Testis (tissue), 3 donors: ENCODE measurements around the gene ACOX3. TPM values are rescaled to one million over a fixed set of nuclear protein-coding genes. Genes with fewer than 3 reads are reported as not detected.
A peak's percentile ranks its signal among the peaks of the same experiment; 100 is the strongest.

ENCODE experiments used
- DNase-seq: peaks from one replicate; pipeline ENCODE4 v3.0.0-alpha.2; 2019
- H3K27ac ChIP-seq, 2 donors: fragments of 200-600 bp; sonication (generic); one replicate each; pipeline ENCODE4 v1.5.1; 2019
- H3K27me3 ChIP-seq: fragments of 200-600 bp; sonication (generic); one replicate; pipeline ENCODE4 v1.5.1; 2019
- H3K36me3 ChIP-seq: fragments of 200-600 bp; sonication (generic); one replicate; pipeline ENCODE4 v1.5.1; 2017; ENCODE audit warnings: low read depth; ENCODE audit errors: missing control alignments
- H3K4me1 ChIP-seq: fragments of 200-600 bp; sonication (generic); one replicate; pipeline ENCODE4 v1.5.1; 2019
- H3K4me3 ChIP-seq, 2 donors: fragments of 200-600 bp; sonication (generic); one replicate each; pipeline ENCODE4 v1.5.1; 2017 to 2019
- H3K9me3 ChIP-seq: fragments of 200-600 bp; sonication (generic); one replicate; pipeline ENCODE4 v1.5.1; 2017
- POLR2A ChIP-seq: fragments of 450-650 bp; IDR thresholded peaks from one replicate; pipeline ENCODE4 v1.6.1; 2017; ENCODE audit warnings: antibody characterized with exemption, mild to moderate bottlenecking, moderate library complexity
- WGBS, 2 donors: methylation state at CpG; one replicate each; pipeline ENCODE4 v1.1.5; 2018; 5-methylcytosine and 5-hydroxymethylcytosine counted together
- intact Hi-C: fragments of 100-400 bp; cut with DNase I; formaldehyde crosslinking; loops from one replicate; pipeline ENCODE4 v1.15.1; 2023; ENCODE audit warnings: low total_unique reads
- polyA plus RNA-seq: library from polyadenylated mRNA; stranded (reverse); fragments of 350-450 nt; fragmentation: Illumina TruSeq; extraction: RNeasy Lipid Tissue Mini Kit (QIAGEN cat#74804); gene quantifications from one replicate; pipeline ENCODE4 v1.2.3, GENCODE V29; 2014; ENCODE audit warnings: low read depth, low replicate concordance; ENCODE audit not compliant: insufficient read depth
- total RNA-seq, 2 donors: library from RNA; depleted of rRNA; stranded (reverse); fragments of >200 nt; gene quantifications; one replicate each; pipeline ENCODE4 v1.2.3, GENCODE V29; 2016
- TF ChIP-seq, protein P1 (sequence below), 3 experiments: fragments of 450-650 bp in 2 of 3; fragments of 200-600 bp in 1 of 3; sonication (generic) in 1 of 3; IDR thresholded peaks; one replicate each; pipeline ENCODE4 v1.5.1; 2016 to 2019; ENCODE audit warnings: antibody characterized with exemption in 3 of 3, mild to moderate bottlenecking in 2 of 3, moderate library complexity in 1 of 3

ACOX3 gene
- total and polyA plus RNA-seq, 3 donors from 2014 or later, result 8.6 to 35.9 (median 29.8) TPM

DNA sequence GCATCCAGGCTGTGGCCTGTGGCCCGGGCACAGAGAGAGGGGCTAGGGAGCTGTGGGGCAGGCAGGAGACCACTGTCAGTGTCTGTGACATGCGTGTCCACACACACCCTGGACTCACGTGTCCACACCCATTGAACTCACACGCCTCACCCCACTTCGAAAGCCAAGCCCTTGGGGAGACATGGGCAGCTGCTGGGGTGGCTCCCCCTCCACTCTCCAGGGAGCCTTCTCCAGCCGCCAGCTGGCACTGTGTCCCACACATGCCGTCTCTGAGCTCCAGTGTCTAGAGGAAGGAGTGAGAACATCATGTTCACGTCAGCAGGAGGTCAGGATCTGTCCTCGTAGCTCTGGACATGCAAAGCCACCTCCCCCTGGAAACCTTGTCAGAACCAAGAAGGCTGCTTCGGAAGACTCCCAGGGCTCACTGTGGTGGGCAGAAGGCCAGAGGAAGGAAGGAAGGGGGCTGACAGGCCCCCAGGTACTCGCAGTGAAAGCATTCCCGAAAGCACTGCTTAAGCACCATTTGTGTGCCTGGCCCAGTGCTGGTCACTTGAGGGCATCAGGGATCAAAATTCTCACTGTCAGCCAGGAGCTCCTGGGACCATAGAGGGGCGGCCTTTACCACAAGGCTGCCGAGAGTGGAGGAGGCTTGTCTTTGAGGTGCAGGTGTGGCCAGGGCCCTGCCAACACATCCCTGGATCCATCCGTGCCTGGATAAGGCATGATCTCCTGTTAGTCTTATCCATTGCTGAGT lies 109.5 kb downstream of the ACOX3 start:
- H3K9me3 ChIP-seq, result no peaks in the 10 kb centered on the region
- H3K27me3 ChIP-seq, result no peaks in the 10 kb centered on the region
- intact Hi-C loops, result no loop called here
- H3K4me3 ChIP-seq, result no peak overlapping the region
- peak overlapping the region; percentile 15 to 50 for H3K27ac ChIP-seq
- H3K4me1 ChIP-seq, result peaks cover 13% of the 10 kb centered on the region
- peak; percentile 81 for DNase-seq
- TF ChIP-seq POLR2A, result no peak
- TF ChIP-seq, protein P1, sequence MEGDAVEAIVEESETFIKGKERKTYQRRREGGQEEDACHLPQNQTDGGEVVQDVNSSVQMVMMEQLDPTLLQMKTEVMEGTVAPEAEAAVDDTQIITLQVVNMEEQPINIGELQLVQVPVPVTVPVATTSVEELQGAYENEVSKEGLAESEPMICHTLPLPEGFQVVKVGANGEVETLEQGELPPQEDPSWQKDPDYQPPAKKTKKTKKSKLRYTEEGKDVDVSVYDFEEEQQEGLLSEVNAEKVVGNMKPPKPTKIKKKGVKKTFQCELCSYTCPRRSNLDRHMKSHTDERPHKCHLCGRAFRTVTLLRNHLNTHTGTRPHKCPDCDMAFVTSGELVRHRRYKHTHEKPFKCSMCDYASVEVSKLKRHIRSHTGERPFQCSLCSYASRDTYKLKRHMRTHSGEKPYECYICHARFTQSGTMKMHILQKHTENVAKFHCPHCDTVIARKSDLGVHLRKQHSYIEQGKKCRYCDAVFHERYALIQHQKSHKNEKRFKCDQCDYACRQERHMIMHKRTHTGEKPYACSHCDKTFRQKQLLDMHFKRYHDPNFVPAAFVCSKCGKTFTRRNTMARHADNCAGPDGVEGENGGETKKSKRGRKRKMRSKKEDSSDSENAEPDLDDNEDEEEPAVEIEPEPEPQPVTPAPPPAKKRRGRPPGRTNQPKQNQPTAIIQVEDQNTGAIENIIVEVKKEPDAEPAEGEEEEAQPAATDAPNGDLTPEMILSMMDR (IDR thresholded peaks at IDR 0.05), result no peak
- 38 to 48% methylated on average over 13 to 15 of the region's 15 CpGs for WGBS, 2 donors
- no peaks in the 10 kb centered on the region for H3K36me3 ChIP-seq

DNA sequence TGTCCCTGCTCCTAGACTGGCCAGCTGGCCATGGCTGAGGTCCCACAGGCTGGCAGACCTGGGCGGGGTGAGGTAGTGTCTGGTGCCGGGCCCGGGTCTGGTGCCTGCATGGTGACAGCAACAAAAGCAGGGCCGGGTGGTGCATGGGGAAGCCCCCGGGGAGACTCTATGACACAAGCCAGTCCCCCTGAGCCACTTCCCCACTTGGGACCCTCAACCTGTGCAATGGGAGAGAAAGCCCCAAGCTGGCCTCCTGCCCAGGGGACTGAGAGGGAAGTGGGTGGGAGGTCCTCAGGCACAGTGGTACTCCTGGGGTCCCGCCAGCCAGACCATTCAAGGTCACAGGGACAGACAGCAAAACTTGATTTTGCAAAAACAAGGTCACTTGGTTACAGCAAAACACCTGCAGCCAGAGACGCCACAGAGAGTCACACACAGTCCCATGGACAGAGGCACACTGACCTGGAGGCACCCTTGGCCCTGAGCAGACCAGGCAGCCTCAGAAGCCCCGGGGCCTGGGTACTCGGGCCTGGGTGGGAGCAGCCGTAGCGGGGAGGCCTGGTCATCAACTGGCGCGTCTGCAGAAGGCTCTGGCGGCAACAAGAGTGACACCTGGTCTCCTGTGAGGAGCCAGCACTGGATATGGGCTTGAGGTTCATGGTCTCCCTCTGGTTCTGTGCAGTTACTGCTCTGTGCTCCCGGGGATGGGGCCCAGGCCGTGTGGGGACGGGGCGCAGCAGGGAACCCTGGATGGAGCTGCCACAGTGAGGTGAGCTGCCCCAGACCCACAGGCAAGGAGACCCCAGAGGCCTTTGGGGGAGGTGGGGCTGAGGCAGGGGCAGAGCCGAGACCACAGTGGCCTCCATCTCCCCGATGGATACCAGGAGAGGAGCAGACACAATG lies 110.4 kb downstream of the ACOX3 start:
- WGBS, 2 donors, result 63 to 74% methylated on average over 11 to 20 of the region's 20 CpGs
- no peak for TF ChIP-seq POLR2A
- TF ChIP-seq, protein P1 (IDR thresholded peaks at IDR 0.05), result no peak
- intact Hi-C loops, result no loop called here
- DNase-seq, result no peak
- H3K27ac ChIP-seq, result peak overlapping the region in 1 of 2 donors; percentile 50
- H3K36me3 ChIP-seq, result no peaks in the 10 kb centered on the region
- no peaks in the 10 kb centered on the region for H3K27me3 ChIP-seq
- H3K4me3 ChIP-seq, result no peak overlapping the region
- H3K4me1 ChIP-seq, result peaks cover 13% of the 10 kb centered on the region
- H3K9me3 ChIP-seq, result no peaks in the 10 kb centered on the region

DNA sequence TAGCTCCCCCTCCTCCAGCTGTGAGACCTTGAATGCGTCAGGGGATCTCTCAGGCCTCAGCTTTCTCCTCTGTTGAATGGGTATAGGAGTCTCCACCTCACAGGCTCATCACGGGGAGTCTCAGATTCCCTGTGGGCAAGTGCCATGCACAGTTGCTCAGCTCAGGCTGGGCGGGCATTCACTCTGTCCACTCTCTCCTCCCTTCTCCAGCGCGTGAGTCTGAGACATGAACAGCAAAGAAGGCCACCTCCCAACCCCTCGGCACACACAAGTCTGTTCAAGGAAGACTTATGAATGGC lies 111.0 kb downstream of the ACOX3 start:
- no peak for TF ChIP-seq POLR2A
- TF ChIP-seq, protein P1 (IDR thresholded peaks at IDR 0.05), result no peak
- no peaks in the 10 kb centered on the region for H3K36me3 ChIP-seq
- H3K27me3 ChIP-seq, result no peaks in the 10 kb centered on the region
- WGBS, 2 donors, result 62 to 73% methylated on average over 3 to 6 of the region's 6 CpGs
- no peak overlapping the region for H3K4me3 ChIP-seq
- intact Hi-C loops, result no loop called here
- H3K27ac ChIP-seq, result no peak overlapping the region
- no peaks in the 10 kb centered on the region for H3K9me3 ChIP-seq
- peaks cover 13% of the 10 kb centered on the region for H3K4me1 ChIP-seq
- no peak for DNase-seq

DNA sequence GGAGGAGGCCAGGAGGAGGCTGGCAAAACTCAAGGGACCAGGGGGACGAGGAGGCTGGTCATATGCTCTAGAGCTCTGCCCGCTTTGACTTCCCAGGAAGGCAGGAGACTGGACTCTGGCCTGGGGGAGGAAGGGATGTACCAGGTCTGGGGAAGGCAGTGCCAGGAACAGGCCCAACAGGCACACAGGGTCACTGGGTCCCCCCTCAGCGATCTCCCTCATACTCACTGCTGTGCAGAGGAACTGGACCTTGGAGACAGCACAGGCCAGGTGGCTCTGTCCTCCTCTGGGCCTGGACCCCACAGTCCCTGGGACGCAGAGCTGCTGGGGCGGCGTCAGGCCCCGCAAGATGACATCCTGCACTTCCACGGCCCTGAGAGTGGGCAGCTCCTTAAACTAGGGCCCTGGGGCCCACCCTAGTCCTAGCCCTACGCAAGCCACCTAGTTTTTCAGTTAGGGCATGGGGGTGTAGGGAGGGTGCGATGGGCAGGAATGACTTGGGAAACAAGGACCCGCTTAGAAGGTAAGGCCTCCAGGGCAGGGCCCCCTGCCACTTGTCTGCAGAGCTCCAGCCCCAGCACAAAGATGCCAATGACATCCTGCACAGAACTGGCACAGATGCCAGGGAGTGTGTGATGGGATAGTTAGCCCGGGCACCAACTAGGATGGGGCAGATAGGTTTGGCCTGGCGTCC lies 111.5 kb downstream of the ACOX3 start:
- intact Hi-C loops, result no loop called here
- Histone ChIP-seq H3K27me3 (no peaks in the 10 kb centered on the region), H3K27ac (no peak overlapping the region), H3K4me1 (peaks cover 13% of the 10 kb centered on the region), H3K9me3 (no peaks in the 10 kb centered on the region), H3K4me3 (no peak overlapping the region), H3K36me3 (no peaks in the 10 kb centered on the region)
- no peak for TF ChIP-seq POLR2A
- DNase-seq, result no peak
- 81 to 83% methylated on average over 5 to 13 of the region's 13 CpGs for WGBS, 2 donors

DNA sequence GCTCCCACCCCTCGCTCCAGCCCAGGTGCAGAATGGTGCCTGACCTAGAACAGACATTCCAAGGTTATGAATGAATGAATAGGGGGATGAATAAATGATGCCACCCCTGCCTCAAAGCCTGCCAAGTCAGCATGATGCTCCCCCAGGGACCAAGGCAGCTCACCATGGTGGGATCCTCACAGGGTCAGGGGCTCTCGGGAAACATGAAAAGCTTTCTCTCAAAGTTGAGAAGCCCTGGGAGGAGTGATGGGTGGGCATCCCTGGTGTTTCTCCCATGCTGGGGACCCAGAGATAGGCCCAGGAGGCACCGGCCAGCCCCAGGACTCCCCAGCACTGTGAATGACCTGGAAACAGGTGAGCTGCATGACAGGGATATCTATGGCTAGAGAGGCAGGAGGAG lies 112.1 kb downstream of the ACOX3 start:
- peaks cover 13% of the 10 kb centered on the region for H3K4me1 ChIP-seq

More for the DNA sequence above, 112.1 kb downstream of the ACOX3 start:
- intact Hi-C loops, result no loop called here
- no peaks in the 10 kb centered on the region for H3K27me3 ChIP-seq
- TF ChIP-seq POLR2A, result no peak
- TF ChIP-seq, protein P1 (IDR thresholded peaks at IDR 0.05), result no peak
- no peaks in the 10 kb centered on the region for H3K9me3 ChIP-seq
- DNase-seq, result no peak
- 90 to 97% methylated on average over 3 of the region's 3 CpGs for WGBS, 2 donors
- no peak overlapping the region for H3K4me3 ChIP-seq
- no peak overlapping the region for H3K27ac ChIP-seq
- no peaks in the 10 kb centered on the region for H3K36me3 ChIP-seq
